Endothelial cell of umbilical vein (primary cell): Measurements from ENCODE around the gene EFCAB10. TPM values are rescaled to one million over a fixed set of nuclear protein-coding genes. Genes with fewer than 3 reads are reported as not detected.

Source experiments
- BruUV-seq: library from RNA; stranded (reverse); fragments of 400-500 nt; replicated peaks from 2 replicates; lab custom pipeline; 2021; lab: Mats Ljungman, UMichigan
- CTCF ChIA-PET: fragments of 300-600, 350-600 bp; sonication (Branson Sonifier 250); formaldehyde crosslinking; loops from one replicate; lab custom pipeline; 2021; ENCODE audit warnings: antibody characterized with exemption, inconsistent platforms; lab: Charles Lee
- POLR2A ChIA-PET: fragments of 300-600, 350-600 bp; sonication (Branson Sonifier 250); formaldehyde crosslinking; loops from one replicate; lab custom pipeline; 2021; ENCODE audit warnings: antibody characterized with exemption, inconsistent platforms; lab: Charles Lee
- DNase-seq: peaks from one replicate; pipeline ENCODE4 v3.0.0-alpha.2; 2011; ENCODE audit warnings: low read depth, low spot score
- FAIRE-seq: peaks from 2 replicates; lab custom pipeline; 2011; peaks lifted over from hg19 to GRCh38; lab: Jason Lieb, UNC
- H2AFZ ChIP-seq: 2 replicates; pipeline ENCODE4 v1.6.0; 2012; ENCODE audit warnings: low read depth, low read length, control low read depth, inconsistent platforms
- H3K27ac ChIP-seq: 2 replicates; pipeline ENCODE4 v1.5.1; 2011; ENCODE audit warnings: low read depth, mild to moderate bottlenecking, control low read depth, low read length, moderate library complexity; ENCODE audit not compliant: insufficient read depth
- H3K27me3 ChIP-seq, 2 experiments: 2 replicates each; pipeline versions ENCODE4 v1.6.0 to v1.6.1; 2011; ENCODE audit warnings: low read length in 2 of 2, mixed read lengths in 1 of 2; ENCODE audit not compliant: control insufficient read depth in 2 of 2, insufficient read depth in 2 of 2
- H3K36me3 ChIP-seq, 2 experiments: 2 replicates in 1 of 2; 3 replicates in 1 of 2; pipeline ENCODE4 v1.5.1; 2011; ENCODE audit warnings: low read length in 2 of 2, mild to moderate bottlenecking in 1 of 2, moderate library complexity in 1 of 2; ENCODE audit not compliant: control insufficient read depth in 2 of 2, insufficient read depth in 2 of 2; ENCODE audit errors: extremely low read depth in 1 of 2
- H3K4me1 ChIP-seq: 3 replicates; pipeline ENCODE4 v1.5.1; 2011; ENCODE audit warnings: mild to moderate bottlenecking, low read length; ENCODE audit not compliant: control insufficient read depth, insufficient read depth; ENCODE audit errors: extremely low read depth
- H3K4me2 ChIP-seq: 2 replicates; pipeline ENCODE4 v1.6.1; 2011; ENCODE audit warnings: low read length, control low read depth, mixed read lengths; ENCODE audit not compliant: insufficient read depth
- H3K4me3 ChIP-seq, 3 experiments: fragments of 200-600 bp in 1 of 3; sonication (generic), shearing (Covaris generic) in 1 of 3; replicated peaks in 1 of 3; 2 replicates each; pipeline ENCODE4 v1.5.1; 2011 to 2016; ENCODE audit warnings: control low read depth in 3 of 3, low read length in 3 of 3, mild to moderate bottlenecking in 2 of 3, inconsistent platforms in 1 of 3, low read depth in 1 of 3, moderate library complexity in 1 of 3; ENCODE audit not compliant: insufficient read depth in 1 of 3
- H3K79me2 ChIP-seq: 2 replicates; pipeline ENCODE4 v1.6.0; 2012; ENCODE audit warnings: low read length, inconsistent platforms; ENCODE audit not compliant: control insufficient read depth, insufficient read depth
- H3K9ac ChIP-seq: replicated peaks from 2 replicates; pipeline ENCODE3; 2011; ENCODE audit warnings: low read length, control low read depth; ENCODE audit not compliant: insufficient read depth; ENCODE audit errors: extremely low read depth
- H3K9me1 ChIP-seq: replicated peaks from 3 replicates; pipeline ENCODE4 v1.6.0; 2011; ENCODE audit warnings: mild to moderate bottlenecking, low read length; ENCODE audit not compliant: control insufficient read depth, insufficient read depth; ENCODE audit errors: extremely low read depth
- H3K9me3 ChIP-seq: replicated peaks from 2 replicates; pipeline ENCODE4 v1.5.1; 2012; ENCODE audit warnings: low read length, inconsistent platforms; ENCODE audit not compliant: control insufficient read depth, insufficient read depth
- H4K20me1 ChIP-seq: replicated peaks from 2 replicates; pipeline ENCODE3; 2011; ENCODE audit warnings: mild to moderate bottlenecking, low read length; ENCODE audit not compliant: control insufficient read depth, insufficient read depth; ENCODE audit errors: extremely low read depth
- EZH2 ChIP-seq: IDR thresholded peaks from 2 replicates; pipeline ENCODE4 v1.6.1; 2012; ENCODE audit warnings: borderline replicate concordance, low read depth, mild to moderate bottlenecking, moderate library complexity, low read length, inconsistent platforms; ENCODE audit not compliant: severe bottlenecking
- FOS ChIP-seq: IDR thresholded peaks from 2 replicates; pipeline ENCODE4 v1.6.1; 2011; ENCODE audit warnings: mild to moderate bottlenecking, low read length, moderate library complexity, borderline replicate concordance; ENCODE audit not compliant: insufficient read depth
- GATA2 ChIP-seq: IDR thresholded peaks from 2 replicates; pipeline ENCODE4 v1.7.0; 2011; ENCODE audit warnings: low read depth, mild to moderate bottlenecking, moderate library complexity, mixed read lengths, low read length; ENCODE audit not compliant: insufficient read length, insufficient read depth
- JUN ChIP-seq: IDR thresholded peaks from 2 replicates; pipeline ENCODE4 v1.6.1; 2011; ENCODE audit warnings: borderline replicate concordance, low read depth; ENCODE audit not compliant: insufficient read length, insufficient read depth
- MYC ChIP-seq: IDR thresholded peaks from one replicate; pipeline ENCODE4 v1.6.1; 2011; ENCODE audit warnings: mild to moderate bottlenecking, low read depth, low read length
- POLR2A ChIP-seq: IDR thresholded peaks from 2 replicates; pipeline ENCODE4 v1.6.1; 2012; ENCODE audit warnings: low read depth, mild to moderate bottlenecking, control low read depth, low read length
- POLR2AphosphoS5 ChIP-seq: IDR thresholded peaks from 2 replicates; pipeline ENCODE4 v1.6.1; 2012; ENCODE audit warnings: low read depth, mild to moderate bottlenecking, control low read depth, low read length, moderate library complexity; ENCODE audit not compliant: insufficient read depth
- dilution Hi-C: fragments of 300-500 bp; cut with MboI; formaldehyde crosslinking; loops from one replicate; pipeline ENCODE4 v1.15.0; 2019; ENCODE audit warnings: low sequenced_read_pairs; ENCODE audit not compliant: extremely low pct_ligation_motif_present
- intact Hi-C: fragments of 100-400 bp; cut with micrococcal nuclease; formaldehyde crosslinking; loops from one replicate; pipeline ENCODE4 v1.10.0; 2022
- polyA plus RNA-seq, 4 experiments: library from polyadenylated mRNA; depleted of rRNA in 3 of 4; stranded (reverse) in 3 of 4; unstranded in 1 of 4; fragments of >200 nt; gene quantifications; 2 replicates each; pipeline versions ENCODE4 v1.2.1 to v1.2.3, GENCODE V29; 2011 to 2012; ENCODE audit warnings: missing spikeins in 1 of 4
- total RNA-seq: library from RNA; stranded (reverse); gene quantifications from 2 replicates; pipeline ENCODE4 v1.2.3, GENCODE V29; 2021
- TF ChIP-seq, protein P1 (sequence below): IDR thresholded peaks from 2 replicates; pipeline ENCODE4 v1.6.1; 2011; ENCODE audit not compliant: insufficient read depth, insufficient read length
- TF ChIP-seq, protein P2 (sequence below), 2 donors: IDR thresholded peaks; 1 replicate in 1 of 2; 2 replicates in 1 of 2; pipeline ENCODE4 v1.5.1; 2011; ENCODE audit warnings: low read length in 2 of 2, mild to moderate bottlenecking in 2 of 2, moderate library complexity in 2 of 2, control low read depth in 1 of 2, inconsistent platforms in 1 of 2, low read depth in 1 of 2; ENCODE audit not compliant: insufficient read depth in 1 of 2; ENCODE audit errors: extremely low read depth in 1 of 2

The EFCAB10 gene
- total and polyA plus RNA-seq, 2 donors (not counting 3 experiments of a cell fraction or from before 2014, with no cell fraction given): not detected

DNA sequence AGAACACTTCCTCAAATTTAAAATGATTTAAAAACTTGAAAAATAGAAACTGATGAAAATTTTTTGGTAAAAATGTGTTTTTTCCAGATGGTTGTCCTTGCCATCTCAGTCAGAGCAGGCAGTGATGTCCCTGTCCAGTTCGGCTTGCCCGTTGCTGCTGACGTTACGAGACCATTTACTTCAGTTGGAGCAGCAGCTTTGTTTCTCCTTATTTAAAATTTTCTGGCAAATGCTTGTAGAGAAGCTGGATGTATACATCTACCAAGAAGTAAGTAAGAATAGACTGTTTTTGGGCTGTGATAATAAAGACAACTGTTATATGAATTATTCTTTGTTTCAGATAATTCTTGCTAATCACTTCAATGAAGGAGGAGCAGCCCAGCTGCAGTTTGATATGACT, 16.1 kb downstream of the EFCAB10 start:
- Histone ChIP-seq H3K9me1 (no peaks in the 10 kb centered on the region), H3K9ac (no peak overlapping the region), H3K4me2 (no peak overlapping the region), H4K20me1 (no peaks in the 10 kb centered on the region), H3K4me3 (no peak overlapping the region), H3K27me3 (no peaks in the 10 kb centered on the region), H3K79me2 (no peaks in the 10 kb centered on the region), H3K27ac (no peak overlapping the region), H3K4me1 (no peaks in the 10 kb centered on the region), H3K36me3 (peaks cover 4 to 18% of the 10 kb centered on the region in 2 experiments), H2AFZ (no peak overlapping the region), H3K9me3 (no peaks in the 10 kb centered on the region)
- ChIA-PET POLR2A (no interaction called here), CTCF (interaction anchor here (1.3 kb wide), 1 partner anchor 30 kb away, joined by 5 read pairs; no protein-coding TSS in a partner anchor)
- dilution Hi-C loops: no loop called here
- DNase-seq (no peak), FAIRE-seq (no peak)
- BruUV-seq: no TSS peak
- intact Hi-C loops: no loop called here
- no peak for TF ChIP-seq POLR2A
- TF ChIP-seq EZH2: no peak
- TF ChIP-seq FOS: no peak
- TF ChIP-seq, protein P1, sequence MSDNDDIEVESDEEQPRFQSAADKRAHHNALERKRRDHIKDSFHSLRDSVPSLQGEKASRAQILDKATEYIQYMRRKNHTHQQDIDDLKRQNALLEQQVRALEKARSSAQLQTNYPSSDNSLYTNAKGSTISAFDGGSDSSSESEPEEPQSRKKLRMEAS: no peak
- TF ChIP-seq MYC: no peak
- TF ChIP-seq GATA2: no peak
- TF ChIP-seq JUN: no peak
- TF ChIP-seq, protein P2, sequence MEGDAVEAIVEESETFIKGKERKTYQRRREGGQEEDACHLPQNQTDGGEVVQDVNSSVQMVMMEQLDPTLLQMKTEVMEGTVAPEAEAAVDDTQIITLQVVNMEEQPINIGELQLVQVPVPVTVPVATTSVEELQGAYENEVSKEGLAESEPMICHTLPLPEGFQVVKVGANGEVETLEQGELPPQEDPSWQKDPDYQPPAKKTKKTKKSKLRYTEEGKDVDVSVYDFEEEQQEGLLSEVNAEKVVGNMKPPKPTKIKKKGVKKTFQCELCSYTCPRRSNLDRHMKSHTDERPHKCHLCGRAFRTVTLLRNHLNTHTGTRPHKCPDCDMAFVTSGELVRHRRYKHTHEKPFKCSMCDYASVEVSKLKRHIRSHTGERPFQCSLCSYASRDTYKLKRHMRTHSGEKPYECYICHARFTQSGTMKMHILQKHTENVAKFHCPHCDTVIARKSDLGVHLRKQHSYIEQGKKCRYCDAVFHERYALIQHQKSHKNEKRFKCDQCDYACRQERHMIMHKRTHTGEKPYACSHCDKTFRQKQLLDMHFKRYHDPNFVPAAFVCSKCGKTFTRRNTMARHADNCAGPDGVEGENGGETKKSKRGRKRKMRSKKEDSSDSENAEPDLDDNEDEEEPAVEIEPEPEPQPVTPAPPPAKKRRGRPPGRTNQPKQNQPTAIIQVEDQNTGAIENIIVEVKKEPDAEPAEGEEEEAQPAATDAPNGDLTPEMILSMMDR (IDR thresholded peaks at IDR 0.05; ENCODE audit: extremely low read depth in 1 of 2, insufficient read depth in 1 of 2, low read depth in 1 of 2, low read length in 2 of 2): no peak
- no peak for TF ChIP-seq POLR2AphosphoS5
